ENCODE data around the gene HSD3B1.
"Not testable (repeated sequence)": the region's sequence is repeated elsewhere in the genome, so short reads cannot be mapped to it uniquely, and the experiment has no call there.

The HSD3B1 gene

DNA sequence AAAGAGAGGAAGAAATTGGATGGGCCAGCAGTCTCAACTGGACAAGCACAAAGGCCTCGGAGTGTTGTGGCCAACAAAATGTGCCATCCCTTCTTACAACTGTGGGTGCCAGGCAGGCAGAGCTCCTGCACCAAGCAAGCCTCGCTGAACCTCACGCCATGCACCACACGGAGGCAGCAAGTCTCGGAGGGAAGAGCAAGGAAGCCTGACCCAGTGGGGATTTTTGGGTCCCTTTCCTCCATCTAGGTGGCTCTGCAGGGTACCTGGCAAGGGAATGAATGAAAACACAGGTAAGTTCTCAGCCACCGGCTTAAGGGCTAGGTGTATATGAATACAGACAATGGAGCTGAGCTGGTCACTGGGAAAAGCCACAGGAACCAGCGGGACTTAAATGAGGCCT is 40.8 kb downstream of the HSD3B1 start:
- TF ChIP-seq POLR2A (IDR thresholded peaks at IDR 0.05; ENCODE audit: extremely low read depth, insufficient read length): no peak
- TF ChIP-seq MYC (IDR thresholded peaks at IDR 0.05; ENCODE audit: low read depth, low read length): no peak
- TF ChIP-seq, protein P1, sequence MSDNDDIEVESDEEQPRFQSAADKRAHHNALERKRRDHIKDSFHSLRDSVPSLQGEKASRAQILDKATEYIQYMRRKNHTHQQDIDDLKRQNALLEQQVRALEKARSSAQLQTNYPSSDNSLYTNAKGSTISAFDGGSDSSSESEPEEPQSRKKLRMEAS (IDR thresholded peaks at IDR 0.05; ENCODE audit: low read depth, low read length): no peak
- TF ChIP-seq CTCF (IDR thresholded peaks at IDR 0.05; ENCODE audit: low read depth, low read length): no peak
- H3K4me3 ChIP-seq (ENCODE audit: low read depth, low read length): no peak overlapping the region
- no peak for DNase-seq (ENCODE audit: low read depth)

DNA sequence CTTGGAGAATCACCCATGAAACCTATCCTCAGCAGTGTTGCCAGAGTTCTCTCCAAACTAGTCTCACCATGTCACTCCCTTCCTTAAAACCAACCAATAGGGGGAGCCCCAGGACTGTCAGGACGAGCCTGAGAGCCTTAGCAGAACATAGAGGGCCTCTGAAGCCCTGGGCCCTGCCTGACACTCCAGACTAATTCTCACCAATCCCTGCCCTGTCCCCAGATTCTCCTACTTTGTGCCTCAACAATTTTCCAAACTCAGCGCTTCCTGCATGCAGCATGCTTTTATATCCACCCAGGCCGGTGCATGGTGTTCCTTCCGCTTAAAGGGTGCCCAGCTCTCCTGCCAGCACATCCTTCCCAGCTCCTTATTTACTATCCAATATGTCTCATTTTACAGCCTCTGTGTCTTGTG is 42.7 kb downstream of the HSD3B1 start:
- DNase-seq (ENCODE audit: low read depth): peak; percentile 69
- TF ChIP-seq CTCF (IDR thresholded peaks at IDR 0.05; ENCODE audit: low read depth, low read length) (peak; percentile 69), MYC (IDR thresholded peaks at IDR 0.05; ENCODE audit: low read depth, low read length) (no peak), POLR2A (IDR thresholded peaks at IDR 0.05; ENCODE audit: extremely low read depth, insufficient read length) (no peak)
- no peak overlapping the region for H3K4me3 ChIP-seq (ENCODE audit: low read depth, low read length)

- H3K4me3 ChIP-seq (ENCODE audit: low read depth, low read length): no peak overlapping the region
- TF ChIP-seq, protein P1 (IDR thresholded peaks at IDR 0.05; ENCODE audit: low read depth, low read length): no peak
- TF ChIP-seq POLR2A (IDR thresholded peaks at IDR 0.05; ENCODE audit: extremely low read depth, insufficient read length): no peak
- TF ChIP-seq CTCF (IDR thresholded peaks at IDR 0.05; ENCODE audit: low read depth, low read length): no peak
- TF ChIP-seq MYC (IDR thresholded peaks at IDR 0.05; ENCODE audit: low read depth, low read length): no peak
Measured at GRCh38 chr1:119550381-119550780, 43.4 kb downstream of the HSD3B1 start.

GRCh38 chr1:119551218-119551617 is 44.2 kb downstream of the HSD3B1 start:
- TF ChIP-seq, protein P1 (IDR thresholded peaks at IDR 0.05; ENCODE audit: low read depth, low read length): no peak
- no peak for TF ChIP-seq CTCF (IDR thresholded peaks at IDR 0.05; ENCODE audit: low read depth, low read length)
- no peak for TF ChIP-seq POLR2A (IDR thresholded peaks at IDR 0.05; ENCODE audit: extremely low read depth, insufficient read length)
- no peak for TF ChIP-seq MYC (IDR thresholded peaks at IDR 0.05; ENCODE audit: low read depth, low read length)
- H3K4me3 ChIP-seq (ENCODE audit: low read depth, low read length): no peak overlapping the region
- no peak for DNase-seq (ENCODE audit: low read depth)

More at GRCh38 chr1:119550381-119550780, 43.4 kb downstream of the HSD3B1 start:
- no peak for DNase-seq (ENCODE audit: low read depth)

DNA sequence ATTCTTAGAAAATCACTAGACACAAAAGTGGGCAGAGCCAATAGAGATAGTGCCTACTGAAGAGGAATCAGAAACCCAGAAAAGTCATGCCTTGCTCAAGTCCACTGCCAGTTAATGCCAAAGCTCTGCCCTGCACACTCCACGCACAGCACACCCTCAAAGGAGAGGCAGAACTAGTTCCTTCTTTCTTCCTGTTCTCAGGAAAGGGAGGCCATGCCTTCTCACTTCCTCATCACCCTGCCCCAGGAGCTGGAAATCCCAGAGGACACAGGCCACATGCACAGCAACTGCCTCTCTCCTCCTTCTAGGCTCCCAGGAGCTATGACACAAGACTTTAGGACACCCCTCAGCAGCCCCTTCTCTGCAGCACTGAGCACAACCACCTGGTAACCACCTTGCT is 45.6 kb downstream of the HSD3B1 start:
- not testable (repeated sequence) for DNase-seq (ENCODE audit: low read depth)

GRCh38 chr1:119553302-119554071 is 46.5 kb downstream of the HSD3B1 start:
- not testable (repeated sequence) for DNase-seq (ENCODE audit: low read depth)

More for the DNA sequence above, 45.6 kb downstream of the HSD3B1 start:
- H3K4me3 ChIP-seq (ENCODE audit: low read depth, low read length): not testable (repeated sequence)

GRCh38 chr1:119554183-119554582 is 47.2 kb downstream of the HSD3B1 start:
- DNase-seq (ENCODE audit: low read depth): no peak

More at GRCh38 chr1:119553302-119554071, 46.5 kb downstream of the HSD3B1 start:
- not testable (repeated sequence) for H3K4me3 ChIP-seq (ENCODE audit: low read depth, low read length)

More at GRCh38 chr1:119554183-119554582, 47.2 kb downstream of the HSD3B1 start:
- TF ChIP-seq, protein P1 (IDR thresholded peaks at IDR 0.05; ENCODE audit: low read depth, low read length): no peak
- no peak for TF ChIP-seq POLR2A (IDR thresholded peaks at IDR 0.05; ENCODE audit: extremely low read depth, insufficient read length)
- no peak for TF ChIP-seq MYC (IDR thresholded peaks at IDR 0.05; ENCODE audit: low read depth, low read length)
- no peak for TF ChIP-seq CTCF (IDR thresholded peaks at IDR 0.05; ENCODE audit: low read depth, low read length)
- H3K4me3 ChIP-seq (ENCODE audit: low read depth, low read length): no peak overlapping the region
